Fibroblast of gingiva (primary cell): ENCODE measurements around the gene LRP5.
"Not testable (repeated sequence)": the region's sequence is repeated elsewhere in the genome, so short reads cannot be mapped to it uniquely, and the experiment has no call there.

Source experiments
- DNase-seq: peaks from one replicate; pipeline ENCODE4 v3.0.0-alpha.2; 2011; ENCODE audit warnings: low read depth

LRP5 gene

DNA sequence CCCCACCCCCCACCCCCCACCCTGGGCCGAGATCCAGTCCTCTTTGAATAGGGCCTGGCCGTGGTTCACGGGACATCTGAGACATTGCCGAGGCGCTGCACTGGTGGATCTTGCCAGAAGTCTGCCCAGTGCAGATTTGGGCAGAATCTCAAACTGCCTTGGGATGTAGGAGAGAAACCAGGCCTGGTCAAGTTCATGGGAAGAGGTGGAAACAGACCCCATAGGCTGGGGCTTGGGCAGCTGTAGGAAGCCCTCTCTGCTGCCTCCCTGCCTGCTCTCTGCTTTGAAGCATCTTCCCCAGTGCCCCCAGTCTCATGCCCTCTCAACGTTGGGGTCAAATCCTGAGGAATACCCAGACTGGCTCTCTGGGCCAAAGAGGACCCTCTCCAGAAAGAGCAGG lies 132.2 kb downstream of the LRP5 start:
- no peak for DNase-seq

DNA sequence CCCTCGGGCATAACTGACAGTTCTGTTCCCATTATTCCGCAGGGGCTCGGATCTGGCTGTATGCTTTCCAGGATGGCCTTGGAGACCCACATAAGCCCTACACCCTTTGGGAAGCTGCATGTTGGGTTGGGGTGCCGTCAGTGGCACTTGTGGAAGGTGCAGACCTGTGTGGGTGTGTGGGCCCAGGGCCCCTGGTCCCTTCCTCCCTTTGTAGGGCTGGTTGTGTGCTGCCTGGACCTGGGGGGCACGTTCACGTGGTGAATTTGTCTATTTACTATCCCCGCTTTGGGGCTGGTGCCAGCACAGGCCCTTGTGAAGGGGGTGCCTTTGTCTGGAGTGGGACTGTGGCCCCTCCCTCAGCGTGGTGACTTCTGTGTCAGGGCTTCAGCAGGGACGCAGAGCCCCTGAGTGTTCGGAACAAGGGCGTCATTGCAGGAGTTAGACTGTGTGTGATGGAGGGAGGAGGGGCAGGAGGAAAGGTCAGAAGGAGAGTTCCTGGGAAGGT lies 133.2 kb downstream of the LRP5 start:
- no peak for DNase-seq

DNA sequence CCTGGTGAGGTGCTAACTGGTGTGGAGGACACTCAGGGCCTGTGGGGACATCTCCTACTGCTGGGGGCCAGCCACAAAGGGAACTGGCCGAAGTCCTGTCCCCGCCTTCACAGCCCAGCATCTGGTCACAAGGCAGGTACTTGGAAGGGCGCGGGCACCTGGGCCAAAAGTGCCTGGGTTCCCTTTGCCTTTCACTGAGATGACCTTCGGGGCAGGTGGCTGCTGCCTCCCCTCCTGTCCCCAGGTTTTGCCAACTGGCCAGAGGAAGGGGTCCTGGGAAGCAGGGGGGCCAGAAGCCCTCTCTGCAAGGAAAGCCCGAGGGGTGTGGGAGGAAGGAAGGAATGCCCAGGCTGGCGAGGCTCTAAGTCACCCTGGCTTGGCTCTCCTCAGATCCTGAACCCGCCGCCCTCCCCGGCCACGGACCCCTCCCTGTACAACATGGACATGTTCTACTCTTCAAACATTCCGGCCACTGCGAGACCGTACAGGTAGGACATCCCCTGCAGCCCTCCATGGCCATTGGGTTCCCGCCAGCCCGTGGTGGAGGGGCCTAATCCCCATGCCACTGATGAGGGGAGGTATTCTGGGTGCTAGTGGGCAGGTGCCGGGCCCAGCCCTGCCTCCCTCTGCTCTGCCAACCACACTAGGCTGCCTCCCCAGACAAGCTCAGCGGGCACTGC lies 133.8 kb downstream of the LRP5 start:
- DNase-seq: no peak

DNA sequence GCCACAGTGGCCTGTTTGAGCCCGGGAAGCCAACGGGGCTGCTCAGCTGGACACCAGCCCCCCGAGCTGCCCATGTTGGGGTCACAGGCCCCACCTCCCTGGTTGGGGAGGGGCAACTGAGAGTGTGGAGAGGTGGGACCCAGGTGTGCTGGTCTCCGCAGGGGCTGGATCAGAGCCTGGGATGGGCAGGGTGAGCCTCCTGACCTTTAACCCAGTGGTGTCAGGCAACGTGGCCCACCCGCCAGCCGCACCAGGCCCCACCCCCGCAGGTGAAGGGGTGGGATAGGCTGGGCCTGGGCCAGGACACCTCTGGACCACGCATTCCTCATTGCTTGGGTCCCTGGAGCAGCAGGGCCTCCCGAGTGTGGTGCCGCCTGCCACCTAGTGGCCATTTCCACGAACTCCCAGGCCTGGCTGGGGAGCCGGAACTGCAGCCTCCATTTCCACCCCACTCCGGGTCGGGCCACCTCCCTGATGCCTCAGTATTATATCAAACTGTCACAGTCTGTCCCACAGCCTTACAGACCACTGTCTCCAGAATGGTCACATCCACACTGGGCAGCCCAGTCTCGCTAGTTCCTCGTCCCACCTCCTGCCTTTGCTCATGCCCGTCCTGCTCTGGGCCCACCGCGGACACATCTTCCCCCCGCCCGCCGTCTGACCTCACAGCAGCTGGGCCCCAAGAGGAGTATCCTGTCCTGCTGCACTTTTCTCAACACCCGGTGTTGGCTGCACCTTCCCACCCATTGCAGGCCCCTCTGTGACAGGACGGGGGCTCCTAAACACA lies 134.8 kb downstream of the LRP5 start:
- DNase-seq: peak; percentile 45

DNA sequence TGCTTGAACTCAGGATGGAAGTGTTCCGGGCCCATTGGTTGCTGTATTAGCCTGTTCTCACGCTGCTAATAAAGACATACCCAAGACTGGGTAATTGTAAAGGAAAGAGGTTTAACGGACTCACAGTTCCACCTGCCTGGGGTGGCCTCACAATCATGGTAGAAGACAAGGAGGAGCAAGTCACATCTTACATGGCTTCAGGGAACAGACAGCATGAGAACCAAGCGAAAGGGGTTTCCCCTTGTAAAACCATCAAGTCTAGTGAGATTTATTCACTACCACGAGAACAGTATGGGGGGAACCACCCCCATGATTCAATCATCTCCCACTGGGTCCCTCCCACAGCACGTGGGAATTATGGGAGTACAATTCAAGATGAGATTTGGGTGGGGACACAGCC lies 135.5 kb downstream of the LRP5 start:
- DNase-seq: not testable (repeated sequence)

DNA sequence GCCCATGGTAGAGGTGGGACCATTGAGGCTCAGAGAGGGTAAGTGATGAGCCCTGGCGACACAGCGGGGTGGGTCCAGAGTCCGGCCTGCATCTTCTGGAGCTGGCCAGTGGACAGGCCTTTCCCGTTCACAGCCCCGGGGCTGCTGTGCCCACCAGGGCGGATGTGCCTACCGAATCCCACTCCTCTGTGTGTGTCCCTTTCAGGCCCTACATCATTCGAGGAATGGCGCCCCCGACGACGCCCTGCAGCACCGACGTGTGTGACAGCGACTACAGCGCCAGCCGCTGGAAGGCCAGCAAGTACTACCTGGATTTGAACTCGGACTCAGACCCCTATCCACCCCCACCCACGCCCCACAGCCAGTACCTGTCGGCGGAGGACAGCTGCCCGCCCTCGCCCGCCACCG lies 136.2 kb downstream of the LRP5 start:
- no peak for DNase-seq

DNA sequence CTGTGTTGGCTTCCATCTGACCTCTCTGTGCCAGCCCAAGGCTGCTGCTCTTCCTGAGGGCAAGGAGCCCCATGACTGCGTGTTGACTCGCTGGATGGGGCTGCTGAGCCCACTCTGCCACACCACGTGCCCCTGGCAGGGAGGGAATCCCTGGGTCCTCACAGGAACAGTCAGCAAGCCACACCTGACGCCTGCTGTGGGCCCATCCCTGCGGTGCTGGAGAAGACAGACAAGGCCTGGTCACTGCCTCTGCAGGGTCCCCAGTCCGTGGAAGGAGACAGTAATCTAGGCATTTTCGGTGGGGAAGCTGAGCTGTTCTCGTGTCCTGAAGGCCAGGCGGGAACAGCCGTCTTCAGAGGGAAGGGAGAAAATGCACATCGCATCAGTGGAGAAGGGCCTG lies 137.6 kb downstream of the LRP5 start:
- DNase-seq: no peak

DNA sequence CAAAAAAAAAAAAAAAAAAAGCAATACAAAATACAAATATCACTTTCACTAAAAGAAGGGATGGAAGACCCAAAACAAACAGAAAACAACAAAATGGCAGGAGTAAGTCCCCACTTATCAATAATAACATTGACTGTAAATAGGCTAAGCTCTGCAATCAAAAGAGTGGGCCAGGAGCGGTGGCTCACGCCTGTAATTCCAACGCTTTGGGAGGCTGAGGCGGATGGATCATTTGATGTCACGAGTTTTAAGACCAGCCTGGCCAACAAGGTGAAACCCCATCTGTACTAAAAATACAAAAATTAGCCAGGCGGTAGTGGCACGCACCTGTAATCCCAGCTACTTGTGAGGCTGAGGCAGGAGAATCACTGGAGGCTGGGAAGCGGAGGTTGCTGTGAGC lies 138.3 kb downstream of the LRP5 start:
- no peak for DNase-seq

DNA sequence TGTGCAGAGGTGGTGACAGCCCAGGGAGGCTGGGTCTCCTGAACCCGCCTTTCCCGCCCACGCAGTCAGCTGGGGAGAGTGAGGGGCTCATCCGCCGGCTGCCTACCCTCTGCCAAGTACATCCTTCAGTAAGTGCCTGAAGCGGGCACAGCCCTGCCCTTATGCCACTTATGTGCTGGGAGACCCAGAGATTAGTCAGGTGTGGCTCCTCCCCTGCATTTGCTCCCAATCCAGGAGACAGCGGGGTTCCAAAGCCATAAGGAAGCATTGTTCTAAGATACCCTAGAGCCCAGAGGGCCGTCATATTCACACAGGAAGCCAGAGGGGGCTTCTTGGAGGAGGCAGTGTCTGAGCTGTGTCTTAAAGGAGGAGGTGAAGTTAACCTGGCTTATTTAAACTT lies 142.4 kb downstream of the LRP5 start:
- no peak for DNase-seq

DNA sequence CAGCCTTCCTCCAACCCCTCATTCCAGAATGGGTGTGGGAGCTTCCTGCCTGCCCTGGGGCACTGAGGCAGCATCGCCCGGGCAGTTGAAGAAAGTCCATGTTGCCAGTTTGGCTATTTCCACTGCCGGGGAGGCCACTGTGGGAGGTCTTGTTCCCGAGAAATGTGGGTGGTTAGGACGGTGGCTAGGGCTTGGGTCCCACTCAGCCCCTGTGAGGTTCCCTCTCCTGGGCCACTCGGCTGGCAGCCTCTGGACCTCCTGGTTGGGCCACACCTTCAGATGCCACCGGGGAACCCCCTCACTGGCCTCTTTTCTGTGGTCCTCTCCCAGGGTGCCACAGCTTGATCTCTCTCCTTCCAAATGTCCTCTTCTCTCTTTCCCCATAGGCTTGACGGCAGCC lies 143.1 kb downstream of the LRP5 start:
- DNase-seq: no peak

DNA sequence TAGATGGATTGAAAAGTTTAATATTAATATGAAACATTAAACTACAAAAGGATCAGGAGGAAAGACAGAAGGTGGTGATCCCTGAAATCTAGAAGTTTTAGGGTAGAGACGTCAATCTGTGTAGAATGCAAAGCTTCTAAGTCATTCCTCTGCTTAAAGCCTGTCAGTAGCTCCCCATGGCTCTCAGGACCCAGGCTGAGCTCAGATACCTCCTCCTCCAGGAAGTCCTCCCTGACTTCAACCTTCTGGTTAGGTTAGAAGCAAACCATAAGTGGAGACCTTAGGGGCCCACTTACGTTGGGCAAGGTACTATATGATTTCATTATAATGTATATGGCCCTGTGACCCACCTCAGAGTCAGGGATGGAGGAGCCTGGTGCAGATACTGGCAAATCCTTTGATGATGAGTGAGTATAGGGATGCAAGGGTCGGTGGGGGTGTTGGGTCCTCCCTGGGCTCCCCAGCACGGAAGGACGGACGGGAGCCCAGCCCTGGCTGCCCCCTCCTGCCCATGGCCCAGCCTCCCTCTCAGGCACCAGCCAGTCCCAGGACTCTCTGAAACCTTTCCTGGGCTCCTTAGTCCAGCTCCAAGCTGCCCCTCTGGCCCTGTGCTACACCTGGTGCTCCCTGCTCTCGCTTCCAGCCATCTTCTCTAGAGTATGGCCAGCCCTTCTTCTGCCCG lies 145.0 kb downstream of the LRP5 start:
- DNase-seq: no peak

DNA sequence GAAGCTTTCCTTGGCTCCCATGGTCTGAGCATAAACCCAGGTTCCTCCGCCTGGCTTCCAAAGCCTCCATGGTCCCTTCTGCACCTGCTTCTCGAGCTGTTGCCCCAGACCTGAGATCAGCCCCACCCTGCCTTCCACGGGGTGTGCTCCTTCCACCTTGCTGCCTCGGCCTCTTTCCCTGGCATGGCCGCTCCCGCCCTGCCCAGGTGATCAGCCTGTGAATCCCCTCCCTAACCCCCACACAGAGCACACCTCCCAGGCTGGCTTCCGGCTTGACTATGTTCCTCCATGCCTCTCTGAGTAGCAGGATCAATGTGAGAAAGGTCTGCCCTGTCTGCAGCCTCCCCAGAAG lies 145.5 kb downstream of the LRP5 start:
- DNase-seq: no peak

DNA sequence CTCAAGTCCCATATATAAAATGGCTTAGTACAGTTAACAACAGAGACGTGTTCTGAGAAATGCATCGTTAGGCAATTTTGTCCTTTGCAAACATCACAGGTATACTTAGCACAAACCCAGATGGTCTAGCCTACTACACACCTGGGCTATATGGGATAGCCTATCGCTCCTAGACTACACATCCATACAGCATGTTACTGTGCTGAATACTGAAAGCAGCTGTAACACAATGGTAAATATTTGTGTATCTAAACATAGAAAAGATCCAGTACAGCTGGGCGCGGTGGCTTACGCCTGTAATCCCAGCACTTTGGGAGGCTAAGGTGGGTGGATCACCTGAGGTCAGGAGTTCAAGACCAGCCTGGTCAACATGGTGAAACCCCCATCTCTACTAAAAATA lies 145.9 kb downstream of the LRP5 start:
- DNase-seq: not testable (repeated sequence)

DNA sequence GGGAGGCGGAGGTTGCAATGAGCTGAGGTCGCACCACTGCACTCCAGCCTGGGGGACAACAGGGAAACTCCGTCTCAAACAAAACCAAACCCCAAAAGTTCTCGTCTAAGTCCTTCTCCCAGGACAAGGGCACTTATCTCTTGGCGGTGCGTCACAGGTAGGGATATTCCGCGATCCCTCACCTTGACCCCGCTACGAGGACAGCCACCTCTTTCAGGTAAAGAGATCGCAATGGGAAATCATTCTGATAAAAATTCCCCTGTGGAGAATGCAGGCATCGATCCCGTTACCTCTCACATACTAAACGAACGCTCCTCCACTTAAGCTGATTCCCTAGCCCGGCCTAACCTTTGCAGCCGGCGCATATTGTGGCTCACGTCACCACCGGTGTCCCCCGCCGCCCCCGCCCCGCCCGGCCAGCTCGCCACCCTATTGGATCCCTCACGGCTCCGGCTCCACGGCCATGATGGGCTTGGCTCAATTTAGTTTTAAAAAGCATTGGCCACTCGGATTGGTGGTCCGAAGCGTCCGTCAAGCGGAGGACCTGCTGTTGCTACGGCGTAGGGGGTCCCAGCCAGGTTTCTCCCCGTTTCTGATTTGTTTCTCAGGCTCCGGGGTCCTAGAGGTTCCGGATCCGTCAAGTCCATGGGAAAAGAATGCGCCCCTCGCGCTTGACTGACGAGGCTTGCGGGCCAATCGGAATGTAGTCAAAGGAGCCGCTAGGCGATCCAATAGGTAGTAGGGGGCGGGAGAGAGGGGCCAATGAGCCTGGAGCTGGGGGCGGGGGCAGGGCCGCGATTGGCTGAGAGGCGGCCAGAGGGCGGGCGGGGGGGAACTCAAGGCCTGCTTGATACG lies 147.7 kb downstream of the LRP5 start:
- peak; percentile 98 for DNase-seq

DNA sequence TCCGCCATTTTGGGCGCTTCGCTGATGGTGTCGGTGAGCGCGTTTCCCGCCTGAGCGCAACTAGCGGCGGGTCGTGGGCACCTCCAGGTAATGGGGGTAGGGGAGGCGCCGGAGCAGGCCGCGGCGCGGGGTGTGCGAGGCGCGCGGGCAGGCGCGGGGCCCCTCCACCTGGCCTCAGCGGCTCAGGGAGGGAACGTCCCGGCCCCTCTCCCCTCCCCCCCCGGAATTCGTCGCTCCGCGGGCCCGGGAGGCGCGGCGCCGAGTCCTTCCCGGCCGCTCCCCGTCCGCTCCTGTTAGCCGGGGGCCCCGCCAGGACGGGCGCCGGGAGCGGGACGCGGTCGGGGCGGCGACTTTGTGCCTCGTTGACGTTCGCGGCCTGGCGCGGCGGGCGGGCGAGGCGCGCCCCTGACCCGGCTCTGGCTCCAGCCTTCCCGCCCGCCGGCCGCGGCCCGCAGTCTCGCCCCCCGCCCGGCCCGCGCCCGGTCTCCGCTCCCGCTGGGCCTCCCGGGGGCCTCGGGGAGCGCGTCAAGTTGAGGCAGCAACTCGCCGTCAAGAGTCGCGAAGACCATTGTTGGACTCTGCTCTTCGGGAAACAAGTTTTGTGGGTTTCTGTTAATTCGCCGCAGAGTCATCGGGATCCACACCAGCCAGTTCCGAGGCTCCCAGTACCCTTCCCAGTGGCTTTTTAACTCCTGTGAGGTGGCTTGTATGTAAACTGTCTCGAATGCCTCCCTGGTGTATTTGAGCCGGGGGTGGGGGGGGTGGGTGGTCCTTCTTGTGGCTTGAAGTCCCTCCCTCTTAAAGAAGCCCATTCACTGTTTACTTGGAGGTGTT lies 148.6 kb downstream of the LRP5 start, which contains the start of gene PPP6R3:
Gene PPP6R3, plus strand, starts transcription at position 12 of the 834 bp plus-strand sequence. CDS start 76,913 bp downstream, outside the sequence.
- no peak for DNase-seq

DNA sequence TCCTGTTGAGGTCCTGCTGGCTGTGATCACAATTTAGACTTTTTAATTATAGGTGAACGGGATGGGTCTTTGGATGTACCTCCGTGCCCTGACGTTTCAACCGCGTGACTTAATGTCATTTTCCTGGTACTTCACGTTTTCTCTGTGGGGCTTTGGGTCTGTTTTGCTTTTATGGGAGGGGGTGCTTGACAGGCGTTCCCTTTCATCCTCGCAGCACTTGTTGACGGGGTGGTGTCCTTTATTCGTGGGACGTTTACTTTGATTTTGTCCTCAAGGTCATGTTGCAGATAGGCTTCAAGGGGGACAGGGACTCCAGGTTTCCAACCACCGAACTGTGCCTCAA lies 149.2 kb downstream of the LRP5 start:
- DNase-seq: no peak

DNA sequence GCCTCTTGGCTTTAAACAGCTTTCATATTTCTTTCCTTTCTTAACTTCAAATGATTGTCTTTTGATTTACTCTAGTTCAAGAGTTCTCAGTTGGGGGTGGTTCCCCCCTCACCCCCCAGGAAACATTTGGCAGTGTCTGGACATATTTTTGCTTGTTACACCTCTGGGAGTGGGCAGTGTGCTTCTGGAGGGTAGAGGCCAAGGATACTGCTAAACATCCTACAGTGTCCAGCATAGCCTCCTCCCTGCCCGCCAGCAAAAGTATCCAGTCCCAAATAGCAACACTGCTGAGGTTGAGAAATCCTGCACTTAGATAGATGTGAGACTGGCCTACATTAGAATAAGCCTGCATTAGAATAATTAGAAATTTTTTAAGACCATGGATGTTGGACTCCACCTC lies 151.3 kb downstream of the LRP5 start:
- DNase-seq: peak; percentile 31

DNA sequence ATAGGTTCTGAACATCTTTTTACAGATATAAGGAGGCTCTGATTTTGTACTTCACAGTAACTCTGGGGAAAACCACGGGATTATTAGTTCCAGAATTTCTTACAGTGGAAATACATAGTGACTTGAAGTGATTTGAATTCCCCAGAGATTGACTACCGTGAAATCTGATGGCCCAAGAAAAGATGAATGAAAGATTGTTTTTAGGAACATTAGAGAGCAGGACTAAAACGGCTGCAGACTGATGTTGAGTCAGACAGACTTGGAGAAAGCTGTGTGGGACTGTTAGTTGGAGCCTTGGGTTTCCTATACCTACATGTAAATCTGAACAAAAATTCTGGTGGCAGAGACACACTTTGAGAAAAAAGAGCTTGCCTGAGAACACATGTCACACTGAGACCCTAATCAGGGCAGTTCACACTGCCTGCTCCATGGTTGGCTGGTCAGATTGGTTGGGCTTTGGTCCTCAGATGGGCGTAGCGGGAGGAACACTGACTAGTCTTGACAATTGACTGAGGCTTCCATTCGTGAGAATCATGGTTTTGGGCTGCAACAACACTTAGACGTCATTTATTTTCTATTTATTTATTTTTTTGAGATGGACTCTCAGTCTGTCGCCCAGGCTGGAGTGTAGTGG lies 154.9 kb downstream of the LRP5 start:
- no peak for DNase-seq

DNA sequence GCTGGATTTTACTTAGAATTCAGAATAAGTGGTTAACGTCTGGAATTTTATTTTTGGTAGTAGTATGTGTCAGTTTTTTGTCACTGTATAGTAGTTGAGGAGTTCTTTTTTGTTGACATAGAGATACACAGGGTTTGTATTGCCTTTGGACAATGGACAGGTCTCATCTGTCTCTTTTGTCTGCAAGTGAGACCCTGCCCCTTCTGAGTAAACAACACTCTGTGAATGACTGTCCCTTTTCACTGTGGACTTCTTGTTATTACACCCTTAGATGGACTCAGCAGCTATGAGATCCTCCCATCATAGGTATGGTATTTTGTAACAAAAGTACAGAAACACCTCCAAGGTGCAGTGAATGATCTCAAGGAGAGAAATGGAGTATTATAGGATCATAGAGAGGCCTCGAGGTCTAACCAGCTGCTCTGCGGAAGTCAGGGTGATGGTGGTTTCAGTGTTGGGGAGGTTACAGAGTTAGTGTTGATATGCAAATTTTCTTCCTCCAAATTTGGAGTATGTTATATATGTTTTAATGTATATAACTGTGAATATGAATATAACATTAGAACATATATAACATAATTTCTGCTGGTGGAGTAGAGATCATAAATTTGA lies 155.9 kb downstream of the LRP5 start:
- no peak for DNase-seq

DNA sequence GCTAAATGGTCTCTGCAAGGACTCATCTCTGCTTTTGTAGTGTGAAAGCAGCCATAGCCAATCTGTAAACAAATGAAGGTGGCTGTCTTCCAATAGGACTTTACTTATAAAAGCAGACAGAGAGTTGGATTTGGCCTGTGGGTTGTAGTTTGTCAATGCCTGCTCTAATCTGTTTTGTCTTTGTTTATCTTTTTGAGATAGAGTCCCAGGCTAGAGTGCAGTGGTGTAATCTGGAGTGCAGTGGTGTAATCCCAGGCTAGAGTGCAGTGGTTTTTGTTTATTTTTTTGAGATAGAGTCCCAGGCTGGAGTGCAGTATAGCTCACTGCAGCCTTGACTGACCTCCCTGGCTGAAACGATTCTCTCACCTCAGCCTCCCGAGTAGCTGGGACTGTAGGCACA lies 156.7 kb downstream of the LRP5 start:
- peak; percentile 31 for DNase-seq
